Measurements from ENCODE around the gene NCAM1. TPM values are rescaled to one million over a fixed set of nuclear protein-coding genes. Genes with fewer than 3 reads are reported as not detected.

Gene NCAM1
- total RNA-seq, 1 experiment from 2014 or later: not detected

- Histone ChIP-seq H3F3A (ENCODE audit: low read length, unreplicated experiment) (no peaks in the 10 kb centered on the region), H3K79me2 (ENCODE audit: low read length) (no peaks in the 10 kb centered on the region), H3K9me3 (ENCODE audit: low read length) (no peaks in the 10 kb centered on the region), H3K9ac (ENCODE audit: low read length) (no peak overlapping the region), H2AFZ (ENCODE audit: low read length) (no peak overlapping the region), H3K4me2 (ENCODE audit: low read length) (no peak overlapping the region), H3K36me3 (ENCODE audit: low read depth, low read length) (no peaks in the 10 kb centered on the region), H3K27me3 (ENCODE audit: low read length) (peaks cover 45% of the 10 kb centered on the region), H3K4me1 (ENCODE audit: insufficient read depth, low read length) (no peaks in the 10 kb centered on the region), H3K4me3 (ENCODE audit: low read length) (no peak overlapping the region), H3K9me2 (replicated peaks; ENCODE audit: low read length) (no peaks in the 10 kb centered on the region), H3K27ac (ENCODE audit: low read length) (no peak overlapping the region), H4K20me1 (ENCODE audit: low read length) (no peaks in the 10 kb centered on the region)
- no TSS peak for BruUV-seq (replicated peaks)
- ATAC-seq (no peak), DNase-seq (no peak)
- POLR2A ChIA-PET (ENCODE audit: unreplicated experiment): no interaction called here
- intact Hi-C loops (cut with micrococcal nuclease): no loop called here
- TF ChIP-seq EZH2 (IDR thresholded peaks at IDR 0.05; ENCODE audit: low read length, unreplicated experiment) (no peak), EZH2phosphoT487 (IDR thresholded peaks at IDR 0.05; ENCODE audit: borderline replicate concordance, low read length) (no peak), CTCF (conservative IDR thresholded peaks at IDR 0.05; ENCODE audit: low read depth, low read length) (no peak)
- CTCF ChIA-PET: no interaction called here
Observed at GRCh38 chr11:113174882-113175281, 213.7 kb downstream of the NCAM1 start.

- Histone ChIP-seq H3K9me3 (ENCODE audit: low read length) (no peaks in the 10 kb centered on the region), H3K9ac (ENCODE audit: low read length) (no peak overlapping the region), H3K4me1 (ENCODE audit: insufficient read depth, low read length) (no peaks in the 10 kb centered on the region), H3K9me2 (replicated peaks; ENCODE audit: low read length) (no peaks in the 10 kb centered on the region), H3K27me3 (ENCODE audit: low read length) (peaks cover 55% of the 10 kb centered on the region), H3K4me3 (ENCODE audit: low read length) (no peak overlapping the region), H3K4me2 (ENCODE audit: low read length) (no peak overlapping the region), H3F3A (ENCODE audit: low read length, unreplicated experiment) (no peaks in the 10 kb centered on the region), H2AFZ (ENCODE audit: low read length) (no peak overlapping the region), H3K27ac (ENCODE audit: low read length) (no peak overlapping the region), H3K79me2 (ENCODE audit: low read length) (no peaks in the 10 kb centered on the region), H4K20me1 (ENCODE audit: low read length) (no peaks in the 10 kb centered on the region), H3K36me3 (ENCODE audit: low read depth, low read length) (no peaks in the 10 kb centered on the region)
- TF ChIP-seq EZH2phosphoT487 (IDR thresholded peaks at IDR 0.05; ENCODE audit: borderline replicate concordance, low read length): no peak
- no peak for TF ChIP-seq EZH2 (IDR thresholded peaks at IDR 0.05; ENCODE audit: low read length, unreplicated experiment)
- TF ChIP-seq CTCF (conservative IDR thresholded peaks at IDR 0.05; ENCODE audit: low read depth, low read length): no peak
- ChIA-PET POLR2A (ENCODE audit: unreplicated experiment) (no interaction called here), CTCF (no interaction called here)
- no TSS peak for BruUV-seq (replicated peaks)
- intact Hi-C loops (cut with micrococcal nuclease): no loop called here
- ATAC-seq: no peak
- no peak for DNase-seq
Observed at GRCh38 chr11:113176599-113177360, 215.6 kb downstream of the NCAM1 start.

- no peaks in the 10 kb centered on the region for H3K9me2 ChIP-seq (replicated peaks; ENCODE audit: low read length)
- no peaks in the 10 kb centered on the region for H3K9me3 ChIP-seq (ENCODE audit: low read length)
- no peaks in the 10 kb centered on the region for H3K4me1 ChIP-seq (ENCODE audit: insufficient read depth, low read length)
- H3K4me2 ChIP-seq (ENCODE audit: low read length): no peak overlapping the region
- no peak overlapping the region for H3K9ac ChIP-seq (ENCODE audit: low read length)
- H3K4me3 ChIP-seq (ENCODE audit: low read length): no peak overlapping the region
- intact Hi-C loops (cut with micrococcal nuclease): no loop called here
- no peak overlapping the region for H3K27ac ChIP-seq (ENCODE audit: low read length)
- H3K79me2 ChIP-seq (ENCODE audit: low read length): no peaks in the 10 kb centered on the region
- H3K36me3 ChIP-seq (ENCODE audit: low read depth, low read length): no peaks in the 10 kb centered on the region
- CTCF ChIA-PET: no interaction called here
- TF ChIP-seq CTCF (conservative IDR thresholded peaks at IDR 0.05; ENCODE audit: low read depth, low read length) (no peak), EZH2phosphoT487 (IDR thresholded peaks at IDR 0.05; ENCODE audit: borderline replicate concordance, low read length) (no peak), EZH2 (IDR thresholded peaks at IDR 0.05; ENCODE audit: low read length, unreplicated experiment) (no peak)
- no peaks in the 10 kb centered on the region for H4K20me1 ChIP-seq (ENCODE audit: low read length)
- no peak overlapping the region for H2AFZ ChIP-seq (ENCODE audit: low read length)
- POLR2A ChIA-PET (ENCODE audit: unreplicated experiment): no interaction called here
- H3F3A ChIP-seq (ENCODE audit: low read length, unreplicated experiment): no peaks in the 10 kb centered on the region
- ATAC-seq: no peak
- peaks cover 51% of the 10 kb centered on the region for H3K27me3 ChIP-seq (ENCODE audit: low read length)
- BruUV-seq (replicated peaks): no TSS peak
- no peak for DNase-seq
Observed at GRCh38 chr11:113177671-113178070, 216.5 kb downstream of the NCAM1 start.

All from PC-3 (cell line).